HFFc6 (cell line): ENCODE results near the gene ZNF723. TPM values are rescaled to one million over a fixed set of nuclear protein-coding genes. Genes with fewer than 3 reads are reported as not detected.
"Not testable (repeated sequence)": the region's sequence is repeated elsewhere in the genome, so short reads cannot be mapped to it uniquely, and the experiment has no call there.

ENCODE experiments used
- DNase-seq: peaks from one replicate; pipeline ENCODE4 v3.0.0-alpha.2; 2018
- H3K27ac Mint-ChIP-seq: 2 replicates; pipeline ENCODE4 v1.8.0; 2020; ENCODE audit warnings: mild to moderate bottlenecking, mixed read lengths
- H3K27me3 Mint-ChIP-seq: 2 replicates; pipeline ENCODE4 v1.8.0; 2021; ENCODE audit warnings: mild to moderate bottlenecking, moderate library complexity, mixed read lengths; ENCODE audit not compliant: insufficient read depth
- H3K36me3 Mint-ChIP-seq: 2 replicates; pipeline ENCODE4 v1.8.0; 2021; ENCODE audit warnings: low read depth, mixed read lengths
- H3K4me1 Mint-ChIP-seq: 2 replicates; pipeline ENCODE4 v1.8.0; 2020; ENCODE audit warnings: low read depth, mixed read lengths
- H3K4me3 Mint-ChIP-seq: 2 replicates; pipeline ENCODE4 v1.8.0; 2020; ENCODE audit warnings: mild to moderate bottlenecking, moderate library complexity, mixed read lengths
- H3K9me3 Mint-ChIP-seq: 2 replicates; pipeline ENCODE4 v1.8.0; 2020; ENCODE audit warnings: mild to moderate bottlenecking, mixed read lengths
- CTCF ChIP-seq: fragments of 200-600 bp; sonication (generic); IDR thresholded peaks from 2 replicates; pipeline ENCODE4 v1.5.0; 2021; ENCODE audit warnings: antibody characterized with exemption, mild to moderate bottlenecking
- long read RNA-seq: library from polyadenylated mRNA; unstranded; transcript quantifications from one replicate; pipeline ENCODE4 v2.0.0, GENCODE V29; 2019
- total RNA-seq, 6 experiments: library from RNA; stranded (reverse); fragmentation: NEBNext Ultra II Directional; extraction: Animal tissue kit (Norgen Biotek cat#: 25700); gene quantifications; 2 replicates in 1 of 6; 3 replicates in 5 of 6; pipeline ENCODE4 v1.2.3, GENCODE V29; 2021

The ZNF723 gene
- total RNA-seq, result not detected
- long read RNA-seq, result 0 reads

DNA sequence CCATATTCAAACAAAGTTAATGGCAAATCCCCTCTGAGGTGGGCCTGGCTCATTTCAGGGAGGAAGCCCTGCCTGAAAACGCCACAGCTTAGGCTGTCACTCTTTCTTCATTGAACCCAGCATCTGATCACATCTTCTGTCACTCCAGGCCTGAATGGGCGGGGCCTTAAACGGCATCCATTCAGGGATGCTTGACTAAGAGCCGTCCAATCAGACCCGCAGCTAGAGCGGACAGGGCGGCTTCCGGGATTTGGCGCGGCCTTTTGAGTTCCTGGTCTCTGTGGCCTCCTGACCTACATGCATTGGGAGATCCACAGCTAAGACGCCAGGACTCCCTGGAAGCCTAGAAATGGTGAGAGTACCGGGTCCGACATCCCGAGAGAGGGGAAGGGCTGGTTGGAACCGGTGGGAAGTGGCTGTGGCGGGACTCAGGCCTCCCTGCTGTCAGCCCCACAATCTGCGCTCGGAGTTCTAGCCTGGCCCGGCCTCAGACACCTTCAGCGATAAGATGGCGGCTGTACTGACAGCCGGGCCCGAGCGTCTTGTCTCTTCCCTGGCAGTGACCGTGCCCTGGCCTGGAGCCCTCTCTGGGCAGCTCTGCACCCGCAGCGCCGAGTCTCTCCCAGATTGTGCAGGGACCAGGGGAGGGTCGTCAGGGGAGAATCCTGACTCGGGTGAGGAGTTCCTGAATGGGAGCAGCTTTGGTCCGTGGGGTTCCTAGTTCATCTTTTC, at the start of gene ZNF723:
ZNF723 (plus strand) TSS at position 261 of the 732 bp plus-strand sequence; CDS start at position 350, 89 bp downstream.
- Mint-ChIP-seq H3K27me3 (no peaks in the 10 kb centered on the region), H3K4me3 (no peak within 1 kb of the TSS), H3K4me1 (no peaks in the 10 kb centered on the region), H3K36me3 (no peaks in the 10 kb centered on the region; the same call in 1 of the 2 replicates), H3K9me3 (peaks cover 75% of the 10 kb centered on the region), H3K27ac (no peak within 1 kb of the TSS)
- TF ChIP-seq CTCF, result no peak
- no peak for DNase-seq

GRCh38 chr19:22783651-22784410, 48.3 kb upstream of the ZNF723 start, which contains the start of gene ZNF99:
ZNF99 (minus strand) TSS chr19:22784151; CDS start chr19:22784016, 135 bp downstream.
- Mint-ChIP-seq H3K27ac (no peak within 1 kb of the TSS), H3K4me3 (no peak within 1 kb of the TSS), H3K27me3 (no peaks in the 10 kb centered on the region), H3K4me1 (no peaks in the 10 kb centered on the region), H3K36me3 (peaks cover 8% of the 10 kb centered on the region), H3K9me3 (peaks cover 51% of the 10 kb centered on the region)
- no peak for TF ChIP-seq CTCF
- no peak for DNase-seq

DNA sequence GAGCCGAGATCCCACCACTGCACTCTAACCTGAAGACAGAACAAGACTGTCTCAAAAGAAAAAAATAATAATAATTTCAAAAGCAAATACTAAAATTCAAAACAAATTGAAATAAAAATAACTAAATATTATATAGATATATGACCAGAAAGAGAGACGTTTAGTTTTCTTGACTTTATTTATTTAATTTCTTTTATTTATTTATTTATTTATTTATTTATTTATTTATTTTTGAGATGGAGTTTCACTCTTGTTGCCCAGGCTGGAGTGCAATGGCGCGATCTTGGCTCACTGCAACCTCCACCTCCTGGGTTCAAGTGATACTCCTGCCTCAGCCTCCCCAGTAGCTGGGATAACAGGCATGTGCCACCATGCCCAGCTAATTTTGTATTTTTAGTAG, 39.2 kb upstream of the ZNF723 start:
- not testable (repeated sequence) for H3K27ac Mint-ChIP-seq, H3K36me3 Mint-ChIP-seq, H3K27me3 Mint-ChIP-seq, H3K4me1 Mint-ChIP-seq, H3K4me3 Mint-ChIP-seq, DNase-seq
- H3K9me3 Mint-ChIP-seq, result peaks cover 57% of the 10 kb centered on the region

GRCh38 chr19:22797040-22797439, 35.1 kb upstream of the ZNF723 start:
- Mint-ChIP-seq H3K27ac (no peak overlapping the region), H3K4me3 (no peak overlapping the region), H3K9me3 (peaks cover 70% of the 10 kb centered on the region), H3K27me3 (no peaks in the 10 kb centered on the region; the same call in 1 of the 2 replicates), H3K4me1 (no peaks in the 10 kb centered on the region), H3K36me3 (peaks cover 5% of the 10 kb centered on the region)
- DNase-seq, result no peak
- no peak for TF ChIP-seq CTCF

GRCh38 chr19:22806418-22806817, 25.7 kb upstream of the ZNF723 start:
- H3K27ac Mint-ChIP-seq, result no peak overlapping the region
- no peak for DNase-seq
- H3K4me1 Mint-ChIP-seq, result no peaks in the 10 kb centered on the region
- peaks cover 4% of the 10 kb centered on the region; the same call in 1 of the 2 replicates for H3K36me3 Mint-ChIP-seq
- peaks cover 39% of the 10 kb centered on the region for H3K9me3 Mint-ChIP-seq
- peaks cover 4% of the 10 kb centered on the region for H3K27me3 Mint-ChIP-seq
- no peak for TF ChIP-seq CTCF
- no peak overlapping the region for H3K4me3 Mint-ChIP-seq
